Mesendoderm (in vitro differentiated cells): ENCODE results near the gene OR6K3. TPM values are rescaled to one million over a fixed set of nuclear protein-coding genes. Genes with fewer than 3 reads are reported as not detected.

ENCODE experiments used
- DNase-seq: peaks from one replicate; pipeline ENCODE4 v3.0.0; 2013
- H2AK5ac ChIP-seq: 2 replicates; pipeline ENCODE4 v1.6.1; 2013; ENCODE audit warnings: low read length, inconsistent platforms
- H2BK120ac ChIP-seq: 2 replicates; pipeline ENCODE4 v1.6.1; 2013; ENCODE audit warnings: low read depth, mild to moderate bottlenecking, low read length, moderate library complexity, mixed read lengths
- H2BK15ac ChIP-seq: replicated peaks from 2 replicates; pipeline ENCODE4 v1.6.1; 2013; ENCODE audit warnings: low read depth, mild to moderate bottlenecking, moderate library complexity
- H2BK5ac ChIP-seq: 2 replicates; pipeline ENCODE4 v1.6.1; 2013; ENCODE audit warnings: low read length, inconsistent platforms
- H3K18ac ChIP-seq: 2 replicates; pipeline ENCODE4 v1.6.1; 2013; ENCODE audit warnings: mild to moderate bottlenecking, low read length, mixed read lengths
- H3K23ac ChIP-seq: one replicate; pipeline ENCODE4 v1.6.1; 2013; ENCODE audit warnings: low read length
- H3K27ac ChIP-seq: 2 replicates; pipeline ENCODE4 v1.5.1; 2013; ENCODE audit warnings: low read depth, mild to moderate bottlenecking, inconsistent platforms, low read length, moderate library complexity
- H3K27me3 ChIP-seq: 2 replicates; pipeline ENCODE4 v1.6.1; 2013; ENCODE audit warnings: low read length, control low read depth, mild to moderate bottlenecking, inconsistent platforms; ENCODE audit not compliant: insufficient read depth, poor library complexity
- H3K36me3 ChIP-seq: 2 replicates; pipeline ENCODE4 v1.6.1; 2013; ENCODE audit warnings: low read length, inconsistent platforms; ENCODE audit not compliant: control insufficient read depth, insufficient read depth
- H3K4ac ChIP-seq: one replicate; pipeline ENCODE4 v1.6.1; 2013; ENCODE audit warnings: low read depth, mild to moderate bottlenecking, low read length, moderate library complexity
- H3K4me1 ChIP-seq: 2 replicates; pipeline ENCODE4 v1.6.1; 2013; ENCODE audit warnings: low read depth, low read length, inconsistent platforms; ENCODE audit not compliant: control insufficient read depth
- H3K4me2 ChIP-seq: 2 replicates; pipeline ENCODE4 v1.6.1; 2013; ENCODE audit warnings: low read length
- H3K4me3 ChIP-seq: 2 replicates; pipeline ENCODE4 v1.5.1; 2013; ENCODE audit warnings: mild to moderate bottlenecking, low read length
- H3K56ac ChIP-seq: one replicate; pipeline ENCODE4 v1.6.1; 2013; ENCODE audit warnings: low read length
- H3K79me1 ChIP-seq: 2 replicates; pipeline ENCODE4 v1.6.1; 2013; ENCODE audit warnings: low read length, inconsistent platforms
- H3K79me2 ChIP-seq: 2 replicates; pipeline ENCODE4 v1.6.1; 2013; ENCODE audit warnings: mild to moderate bottlenecking, low read length; ENCODE audit not compliant: control insufficient read depth, insufficient read depth
- H3K9ac ChIP-seq: 2 replicates; pipeline ENCODE4 v1.6.1; 2013; ENCODE audit warnings: low read length, inconsistent platforms
- H4K5ac ChIP-seq: one replicate; pipeline ENCODE4 v1.6.1; 2013; ENCODE audit warnings: low read length
- H4K8ac ChIP-seq: one replicate; pipeline ENCODE4 v1.6.1; 2013; ENCODE audit warnings: low read depth, mild to moderate bottlenecking, control low read depth, low read length, moderate library complexity
- WGBS: extraction: QIAGEN DNeasy Blood & Tissue Kit; methylation state at CpG from one replicate; pipeline ENCODE4 v1.1.7; 2013; ENCODE audit warnings: low lambda C conversion rate, missing lambda C conversion rate; ENCODE audit not compliant: insufficient coverage; ENCODE audit errors: extremely low coverage; 5-methylcytosine and 5-hydroxymethylcytosine counted together
- polyA plus RNA-seq, 2 experiments: library from polyadenylated mRNA; stranded (reverse); fragments of 200-250 nt; gene quantifications; one replicate each; pipeline ENCODE4 v1.2.3, GENCODE V29; 2013

The OR6K3 gene, protein sequence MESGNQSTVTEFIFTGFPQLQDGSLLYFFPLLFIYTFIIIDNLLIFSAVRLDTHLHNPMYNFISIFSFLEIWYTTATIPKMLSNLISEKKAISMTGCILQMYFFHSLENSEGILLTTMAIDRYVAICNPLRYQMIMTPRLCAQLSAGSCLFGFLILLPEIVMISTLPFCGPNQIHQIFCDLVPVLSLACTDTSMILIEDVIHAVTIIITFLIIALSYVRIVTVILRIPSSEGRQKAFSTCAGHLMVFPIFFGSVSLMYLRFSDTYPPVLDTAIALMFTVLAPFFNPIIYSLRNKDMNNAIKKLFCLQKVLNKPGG
- polyA plus RNA-seq (2013, experiment 1 of 2) = not detected
- polyA plus RNA-seq (2013, experiment 2 of 2) = not detected

DNA sequence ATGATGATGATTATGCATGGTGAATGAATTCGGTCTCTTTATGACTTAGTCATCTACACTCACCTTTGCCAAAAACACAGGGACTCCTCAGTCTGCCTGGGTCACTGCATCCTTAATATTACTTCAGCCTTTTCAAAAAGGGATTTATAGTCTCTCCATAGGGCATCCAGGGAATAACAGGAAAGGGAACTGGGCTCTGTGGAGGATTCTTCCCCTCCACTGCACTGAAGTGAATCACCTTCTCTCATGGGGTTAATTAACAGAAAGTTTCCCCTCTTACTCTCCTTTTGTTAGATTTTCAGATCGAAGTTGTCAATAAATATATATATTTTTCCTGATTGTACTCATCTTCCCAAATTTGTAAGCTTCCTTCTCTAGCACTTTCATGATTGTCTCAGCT is at the start of gene OR6K3:
Gene OR6K3, minus strand, starts transcription at position 101 of the 400 bp plus-strand sequence. CDS start 2,605 bp downstream, outside the sequence.
- no peak within 1 kb of the TSS for H3K4me3 ChIP-seq
- H3K56ac ChIP-seq = no peak within 1 kb of the TSS
- no peak within 1 kb of the TSS for H2BK120ac ChIP-seq
- H3K18ac ChIP-seq = no peak within 1 kb of the TSS
- H2AK5ac ChIP-seq = no peak within 1 kb of the TSS
- H3K27me3 ChIP-seq = no peaks in the 10 kb centered on the region
- no peak within 1 kb of the TSS for H4K8ac ChIP-seq
- H3K79me1 ChIP-seq = no peaks in the 10 kb centered on the region
- WGBS = no CpG with 5 or more reads among the region's 2 CpGs
- H3K23ac ChIP-seq = no peak within 1 kb of the TSS
- no peaks in the 10 kb centered on the region for H3K4me1 ChIP-seq
- H3K79me2 ChIP-seq = no peaks in the 10 kb centered on the region
- no peak within 1 kb of the TSS for H3K4me2 ChIP-seq
- no peaks in the 10 kb centered on the region for H3K36me3 ChIP-seq
- no peak within 1 kb of the TSS for H2BK15ac ChIP-seq
- no peak within 1 kb of the TSS for H3K27ac ChIP-seq
- no peak within 1 kb of the TSS for H2BK5ac ChIP-seq
- DNase-seq = no peak
- H3K9ac ChIP-seq = no peak within 1 kb of the TSS
- no peak within 1 kb of the TSS for H3K4ac ChIP-seq
- H4K5ac ChIP-seq = no peak within 1 kb of the TSS

GRCh38 chr1:158754420-158754819 is 33.9 kb upstream of the OR6K3 start, which contains the start of gene OR6K6:
Gene OR6K6, plus strand, starts transcription at chr1:158754720. Its CDS starts 168 bp downstream, at chr1:158754888.
- H2BK15ac ChIP-seq = no peak within 1 kb of the TSS
- no peak for DNase-seq
- no peaks in the 10 kb centered on the region for H3K79me2 ChIP-seq
- no peak within 1 kb of the TSS for H3K56ac ChIP-seq
- no peak within 1 kb of the TSS for H3K4me3 ChIP-seq
- H3K9ac ChIP-seq = no peak within 1 kb of the TSS
- H3K4me1 ChIP-seq = no peaks in the 10 kb centered on the region
- H3K27ac ChIP-seq = no peak within 1 kb of the TSS
- no peak within 1 kb of the TSS for H3K4me2 ChIP-seq
- no peaks in the 10 kb centered on the region for H3K27me3 ChIP-seq
- no peak within 1 kb of the TSS for H3K23ac ChIP-seq
- no peak within 1 kb of the TSS for H4K8ac ChIP-seq
- no peak within 1 kb of the TSS for H4K5ac ChIP-seq
- WGBS = no CpG with 5 or more reads among the region's 2 CpGs
- H3K18ac ChIP-seq = no peak within 1 kb of the TSS
- no peaks in the 10 kb centered on the region for H3K36me3 ChIP-seq
- H2AK5ac ChIP-seq = no peak within 1 kb of the TSS
- no peak within 1 kb of the TSS for H2BK5ac ChIP-seq
- H3K4ac ChIP-seq = no peak within 1 kb of the TSS
- no peaks in the 10 kb centered on the region for H3K79me1 ChIP-seq
- no peak within 1 kb of the TSS for H2BK120ac ChIP-seq

DNA sequence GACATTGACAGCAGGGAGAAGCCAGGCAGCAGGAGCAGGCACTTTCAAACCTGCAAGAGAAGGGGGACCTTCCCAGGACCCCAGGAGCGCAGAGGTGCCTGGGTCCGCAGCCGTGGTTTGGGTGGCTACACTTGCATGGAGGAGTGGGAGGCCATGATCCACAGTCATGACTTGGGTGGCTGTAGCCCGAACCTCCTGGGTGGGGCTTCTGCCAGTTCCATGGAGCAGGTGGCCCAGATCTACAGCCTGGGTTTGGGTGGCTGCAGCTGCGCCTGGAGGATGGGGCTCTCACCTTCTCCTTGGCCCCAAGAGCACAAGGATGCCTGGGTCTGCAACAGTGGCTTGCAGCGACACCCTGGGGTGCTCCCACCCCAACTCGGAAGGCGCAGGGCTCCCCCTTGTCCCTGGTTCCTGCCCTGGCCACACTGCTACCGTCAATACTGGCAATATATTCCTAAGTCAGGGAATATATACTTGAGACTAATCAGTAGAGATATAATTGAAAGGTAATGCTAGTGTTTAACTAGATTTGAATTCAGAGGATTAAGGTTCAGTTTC is 31.7 kb upstream of the OR6K3 start:
- Histone ChIP-seq H2BK5ac (no peak overlapping the region), H3K4me3 (no peak overlapping the region), H3K23ac (no peak overlapping the region), H4K8ac (no peak overlapping the region), H2AK5ac (no peak overlapping the region), H2BK120ac (no peak overlapping the region), H3K4me2 (no peak overlapping the region), H3K4me1 (no peaks in the 10 kb centered on the region), H4K5ac (no peak overlapping the region), H3K4ac (no peak overlapping the region), H3K36me3 (no peaks in the 10 kb centered on the region), H3K56ac (no peak overlapping the region), H3K9ac (no peak overlapping the region), H3K18ac (no peak overlapping the region), H3K79me2 (no peaks in the 10 kb centered on the region), H3K27me3 (no peaks in the 10 kb centered on the region), H3K27ac (no peak overlapping the region), H2BK15ac (no peak overlapping the region), H3K79me1 (no peaks in the 10 kb centered on the region)
- no peak for DNase-seq
- WGBS = no CpG with 5 or more reads among the region's 9 CpGs

GRCh38 chr1:158735848-158736247 is 15.3 kb upstream of the OR6K3 start:
- Histone ChIP-seq H4K8ac (no peak overlapping the region), H3K4me1 (no peaks in the 10 kb centered on the region), H3K23ac (no peak overlapping the region), H2BK120ac (no peak overlapping the region), H3K4me3 (no peak overlapping the region), H3K56ac (no peak overlapping the region), H4K5ac (no peak overlapping the region), H2BK5ac (no peak overlapping the region), H3K9ac (no peak overlapping the region), H3K4ac (no peak overlapping the region), H3K79me2 (no peaks in the 10 kb centered on the region), H3K4me2 (no peak overlapping the region), H3K36me3 (no peaks in the 10 kb centered on the region), H3K27ac (no peak overlapping the region), H2AK5ac (no peak overlapping the region), H3K18ac (no peak overlapping the region), H2BK15ac (no peak overlapping the region), H3K79me1 (no peaks in the 10 kb centered on the region), H3K27me3 (no peaks in the 10 kb centered on the region)
- DNase-seq = no peak

DNA sequence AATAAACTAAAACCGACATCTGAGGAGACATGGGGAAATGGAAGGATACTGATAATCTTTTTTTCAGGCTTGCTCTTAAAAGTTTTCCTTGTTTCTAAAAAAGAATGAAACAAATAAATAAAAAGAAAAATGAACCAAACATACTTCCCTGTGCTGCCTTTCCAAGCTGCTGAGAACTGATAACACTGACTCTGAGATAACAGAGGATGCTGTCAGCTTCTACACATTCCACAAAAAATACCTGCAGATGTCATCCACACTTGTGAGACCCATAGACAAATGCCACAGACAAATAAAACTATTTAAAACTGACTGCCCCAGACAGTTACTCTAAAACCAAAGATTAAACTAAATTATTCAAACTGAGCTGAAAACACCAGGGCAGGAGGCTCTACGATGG is 12.0 kb upstream of the OR6K3 start:
- H3K79me1 ChIP-seq = no peaks in the 10 kb centered on the region
- no peak overlapping the region for H3K18ac ChIP-seq
- H3K23ac ChIP-seq = no peak overlapping the region
- no peaks in the 10 kb centered on the region for H3K27me3 ChIP-seq
- no peak overlapping the region for H2BK120ac ChIP-seq
- no peak for DNase-seq
- H3K27ac ChIP-seq = no peak overlapping the region
- no peak overlapping the region for H3K4ac ChIP-seq
- WGBS = no CpG with 5 or more reads among the region's 2 CpGs
- H2BK15ac ChIP-seq = no peak overlapping the region
- H4K8ac ChIP-seq = no peak overlapping the region
- no peaks in the 10 kb centered on the region for H3K4me1 ChIP-seq
- H3K36me3 ChIP-seq = no peaks in the 10 kb centered on the region
- no peak overlapping the region for H2BK5ac ChIP-seq
- H3K4me2 ChIP-seq = no peak overlapping the region
- no peaks in the 10 kb centered on the region for H3K79me2 ChIP-seq
- H3K56ac ChIP-seq = no peak overlapping the region
- no peak overlapping the region for H4K5ac ChIP-seq
- no peak overlapping the region for H3K4me3 ChIP-seq
- no peak overlapping the region for H2AK5ac ChIP-seq
- no peak overlapping the region for H3K9ac ChIP-seq
